B cell (primary cell): ENCODE measurements around the gene FAM3B. TPM values are rescaled to one million over a fixed set of nuclear protein-coding genes. Genes with fewer than 3 reads are reported as not detected.

Source experiments
- ATAC-seq: fragments of 200-7000 bp; cut with Tn5 transposase; one replicate; pipeline ENCODE4 v1.10.0; 2021; ENCODE audit warnings: low read depth, mild to moderate bottlenecking, moderate number of reproducible peaks, moderate library complexity
- CTCF ChIA-PET: fragments of 350-600 bp; sonication (Branson Sonifier 250); formaldehyde crosslinking; loops from one replicate; lab custom pipeline; 2021; ENCODE audit warnings: antibody characterized with exemption, inconsistent platforms; lab: Charles Lee
- POLR2A ChIA-PET: fragments of 350-600 bp; sonication (Branson Sonifier 250); formaldehyde crosslinking; loops from one replicate; lab custom pipeline; 2021; ENCODE audit warnings: antibody characterized with exemption; lab: Charles Lee
- DNase-seq: peaks from one replicate; pipeline ENCODE4 v3.0.0; 2013
- H2AFZ ChIP-seq: 2 replicates; pipeline ENCODE4 v1.6.1; 2012; ENCODE audit warnings: mild to moderate bottlenecking, low read depth, low read length; ENCODE audit not compliant: insufficient read depth, poor library complexity, severe bottlenecking
- H3K27ac ChIP-seq, 2 donors: 1 replicate in 1 of 2; 2 replicates in 1 of 2; pipeline ENCODE4 v1.5.1; 2012 to 2013; ENCODE audit warnings: low read length in 2 of 2, mild to moderate bottlenecking in 2 of 2, moderate library complexity in 1 of 2
- H3K27me3 ChIP-seq, 4 experiments: fragments of 200-600 bp in 1 of 4; sonication (generic) in 1 of 4; replicated peaks in 1 of 4; 1 replicate in 2 of 4; 2 replicates in 2 of 4; pipeline versions ENCODE4 v1.6.1 to v1.7.0; 2013 to 2016; ENCODE audit warnings: low read length in 3 of 4, mild to moderate bottlenecking in 2 of 4, mixed read lengths in 1 of 4, moderate library complexity in 1 of 4; ENCODE audit not compliant: insufficient read depth in 4 of 4, control insufficient read depth in 3 of 4; ENCODE audit errors: control extremely low read depth in 1 of 4
- H3K36me3 ChIP-seq, 2 experiments: replicated peaks in 1 of 2; 1 replicate in 1 of 2; 2 replicates in 1 of 2; pipeline versions ENCODE4 v1.6.1 to v1.7.1; 2013; ENCODE audit warnings: low read length in 1 of 2; ENCODE audit not compliant: insufficient read depth in 2 of 2, control insufficient read depth in 1 of 2; ENCODE audit errors: control extremely low read depth in 1 of 2, extremely low read depth in 1 of 2
- H3K4me1 ChIP-seq, 2 donors: fragments of 200-600 bp in 1 of 2; sonication (generic) in 1 of 2; 1 replicate in 1 of 2; 2 replicates in 1 of 2; pipeline versions ENCODE4 v1.5.1 to v1.6.1; 2013 to 2017; ENCODE audit warnings: low read length in 2 of 2; ENCODE audit not compliant: control insufficient read depth in 2 of 2, insufficient read depth in 2 of 2
- H3K4me2 ChIP-seq: replicated peaks from 2 replicates; pipeline ENCODE3; 2012; ENCODE audit warnings: mild to moderate bottlenecking, low read depth, low read length; ENCODE audit not compliant: poor library complexity, severe bottlenecking
- H3K4me3 ChIP-seq, 5 experiments: fragments of 200-600 bp in 1 of 5; sonication (generic) in 1 of 5; 1 replicate in 3 of 5; 2 replicates in 2 of 5; pipeline versions ENCODE4 v1.5.1 to v1.7.0; 2011 to 2016; ENCODE audit warnings: low read length in 4 of 5, mild to moderate bottlenecking in 4 of 5, low read depth in 2 of 5, control low read depth in 1 of 5, moderate library complexity in 1 of 5; ENCODE audit not compliant: insufficient read depth in 1 of 5; ENCODE audit errors: control extremely low read depth in 1 of 5, extremely low read depth in 1 of 5
- H3K79me2 ChIP-seq: fragments of 200-600 bp; sonication (generic); one replicate; pipeline ENCODE4 v1.6.0; 2016; ENCODE audit warnings: low read length; ENCODE audit not compliant: control insufficient read depth, insufficient read depth
- H3K9ac ChIP-seq: fragments of 200-600 bp; sonication (generic); 2 replicates; pipeline ENCODE4 v1.6.1; 2017; ENCODE audit warnings: mild to moderate bottlenecking, low read length, moderate library complexity
- H3K9me3 ChIP-seq, 3 donors: one replicate each; pipeline versions ENCODE4 v1.6.1 to v1.7.1; 2013; ENCODE audit warnings: low read length in 2 of 3; ENCODE audit not compliant: control insufficient read depth in 2 of 3, insufficient read depth in 1 of 3; ENCODE audit errors: control extremely low read depth in 1 of 3
- H4K20me1 ChIP-seq: 2 replicates; pipeline ENCODE4 v1.6.0; 2012; ENCODE audit warnings: mild to moderate bottlenecking, low read length; ENCODE audit not compliant: insufficient read depth, control insufficient read depth, poor library complexity, severe bottlenecking
- H3K27ac Mint-ChIP-seq: one replicate; pipeline ENCODE4 v1.8.0; 2021; ENCODE audit warnings: mixed read lengths
- H3K27me3 Mint-ChIP-seq: one replicate; pipeline ENCODE4 v1.8.0; 2021; ENCODE audit warnings: mixed read lengths
- H3K4me1 Mint-ChIP-seq: one replicate; pipeline ENCODE4 v1.8.0; 2021; ENCODE audit warnings: mixed read lengths
- H3K4me3 Mint-ChIP-seq: one replicate; pipeline ENCODE4 v1.8.0; 2021; ENCODE audit warnings: mixed read lengths
- H3K9me3 Mint-ChIP-seq: one replicate; pipeline ENCODE4 v1.8.0; 2022; ENCODE audit warnings: mixed read lengths; ENCODE audit not compliant: insufficient read depth
- CTCF ChIP-seq: fragments of 200-600 bp; IDR thresholded peaks from one replicate; pipeline ENCODE4 v1.8.0; 2022; ENCODE audit warnings: antibody characterized with exemption, mild to moderate bottlenecking
- EZH2 ChIP-seq: IDR thresholded peaks from 2 replicates; pipeline ENCODE4 v1.6.1; 2012; ENCODE audit warnings: borderline replicate concordance, low read depth, mild to moderate bottlenecking, moderate library complexity, low read length; ENCODE audit not compliant: insufficient read depth, poor library complexity, severe bottlenecking
- WGBS: methylation state at CpG from one replicate; pipeline ENCODE4 v1.1.5; 2013; ENCODE audit warnings: missing lambda C conversion rate; ENCODE audit not compliant: insufficient coverage; 5-methylcytosine and 5-hydroxymethylcytosine counted together
- intact Hi-C: fragments of 100-400 bp; cut with micrococcal nuclease; formaldehyde crosslinking; loops from one replicate; pipeline ENCODE4 v1.10.0; 2022
- polyA plus RNA-seq: library from polyadenylated mRNA; depleted of rRNA; stranded (reverse); fragments of >200 nt; gene quantifications from 2 replicates; pipeline ENCODE4 v1.2.3, GENCODE V29; 2012
- total RNA-seq, 2 donors: library from RNA; stranded (reverse); fragments of 120-200 nt in 1 of 2; gene quantifications; 1 replicate in 1 of 2; 2 replicates in 1 of 2; pipeline versions ENCODE4 v1.2.3 to v1.2.4, GENCODE V29; 2013 to 2022

Gene FAM3B
- total and polyA plus RNA-seq, 2 donors (not counting 1 experiment from before 2014, with no cell fraction given) = 0.09 TPM; not detected in 1

DNA sequence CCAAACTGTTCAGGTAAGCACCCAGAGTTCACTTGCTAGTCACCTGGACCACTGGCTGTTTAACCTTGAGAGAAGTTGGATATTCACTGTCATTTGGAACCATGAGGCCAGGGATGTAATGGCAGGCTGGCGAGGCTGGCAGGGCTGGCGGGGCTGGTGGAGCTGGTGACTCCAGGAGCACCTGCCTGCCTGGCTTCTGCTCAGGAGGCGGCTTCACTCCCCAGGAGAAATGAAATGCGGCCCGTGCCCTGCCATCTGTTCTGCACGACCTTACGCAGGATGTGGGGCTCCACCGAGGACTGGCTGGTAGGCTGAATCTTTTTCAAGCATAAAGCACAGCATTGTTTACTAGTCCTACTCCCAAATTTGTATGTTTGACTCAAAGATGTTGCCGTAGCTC is 86.7 kb downstream of the FAM3B start:
- Histone ChIP-seq H3K4me1 (no peaks in the 10 kb centered on the region), H3K9ac (no peak overlapping the region), H3K9me3 (no peaks in the 10 kb centered on the region), H3K36me3 (peaks cover 1 to 75% of the 10 kb centered on the region in 2 experiments), H3K27me3 (no peaks in the 10 kb centered on the region), H3K79me2 (no peaks in the 10 kb centered on the region), H3K4me3 (no peak overlapping the region), H2AFZ (no peak overlapping the region), H4K20me1 (no peaks in the 10 kb centered on the region), H3K4me2 (no peak overlapping the region), H3K27ac (no peak overlapping the region)
- H3K27me3 Mint-ChIP-seq = no peaks in the 10 kb centered on the region
- ChIA-PET CTCF (interaction anchor here (1.6 kb wide), 1 partner anchor 120 kb away, joined by 5 read pairs; no protein-coding TSS in a partner anchor), POLR2A (no interaction called here)
- ATAC-seq = no peak
- no peaks in the 10 kb centered on the region for H3K9me3 Mint-ChIP-seq
- H3K4me1 Mint-ChIP-seq = no peaks in the 10 kb centered on the region
- DNase-seq = no peak
- H3K4me3 Mint-ChIP-seq = no peak overlapping the region
- TF ChIP-seq CTCF (no peak), EZH2 (no peak)
- WGBS = 98% methylated on average over 9 of the region's 9 CpGs
- H3K27ac Mint-ChIP-seq = no peak overlapping the region
- intact Hi-C loops = no loop called here

GRCh38 chr21:41403966-41404365 is 87.4 kb downstream of the FAM3B start:
- H3K4me3 Mint-ChIP-seq = no peak overlapping the region
- H3K27me3 ChIP-seq = no peaks in the 10 kb centered on the region
- H3K27ac Mint-ChIP-seq = no peak overlapping the region
- ChIA-PET POLR2A (no interaction called here), CTCF (interaction anchor here (1.4 kb wide), 1 partner anchor 121 kb away, joined by 6 read pairs; no protein-coding TSS in a partner anchor)
- no peaks in the 10 kb centered on the region for H3K79me2 ChIP-seq
- H3K4me2 ChIP-seq = no peak overlapping the region
- intact Hi-C loops = no loop called here
- no peak for TF ChIP-seq EZH2
- no peak for TF ChIP-seq CTCF
- no peaks in the 10 kb centered on the region for H3K27me3 Mint-ChIP-seq
- 100% methylated on average over 10 of the region's 10 CpGs for WGBS
- no peaks in the 10 kb centered on the region for H3K4me1 ChIP-seq
- H3K4me3 ChIP-seq = no peak overlapping the region
- H3K9me3 ChIP-seq = no peaks in the 10 kb centered on the region
- no peak overlapping the region for H3K27ac ChIP-seq
- no peak overlapping the region for H2AFZ ChIP-seq
- no peaks in the 10 kb centered on the region for H4K20me1 ChIP-seq
- H3K9me3 Mint-ChIP-seq = no peaks in the 10 kb centered on the region
- no peak for ATAC-seq
- no peak for DNase-seq
- no peak overlapping the region for H3K9ac ChIP-seq
- no peaks in the 10 kb centered on the region for H3K4me1 Mint-ChIP-seq
- H3K36me3 ChIP-seq = peaks cover 1 to 75% of the 10 kb centered on the region in 2 experiments
